Kidney (tissue), 14 donors: Measurements from ENCODE around the gene NSF. TPM values are rescaled to one million over a fixed set of nuclear protein-coding genes. Genes with fewer than 3 reads are reported as not detected.

Experiments
- DNase-seq, 5 donors: peaks; one replicate each; pipeline ENCODE4 v3.0.0-alpha.2; 2013 to 2020
- FAIRE-seq: peaks from 2 replicates; lab custom pipeline; 2012; peaks lifted over from hg19 to GRCh38; lab: Jason Lieb, UNC
- H3K27ac ChIP-seq, 2 donors: one replicate each; pipeline ENCODE4 v1.7.0; 2013; ENCODE audit warnings: low read depth in 2 of 2, low read length in 2 of 2, inconsistent platforms in 1 of 2
- H3K27me3 ChIP-seq: one replicate; pipeline ENCODE4 v1.7.1; 2013; ENCODE audit warnings: low read length, inconsistent platforms; ENCODE audit not compliant: control insufficient read depth, insufficient read depth
- H3K36me3 ChIP-seq, 3 donors: one replicate each; pipeline versions ENCODE4 v1.7.0 to v1.7.1; 2013; ENCODE audit warnings: low read length in 3 of 3, control low read depth in 1 of 3, inconsistent platforms in 1 of 3; ENCODE audit not compliant: insufficient read depth in 3 of 3, control insufficient read depth in 2 of 3
- H3K4me1 ChIP-seq, 3 donors: one replicate each; pipeline versions ENCODE4 v1.7.0 to v1.7.1; 2013; ENCODE audit warnings: low read length in 3 of 3, inconsistent platforms in 1 of 3, low read depth in 1 of 3; ENCODE audit not compliant: control insufficient read depth in 2 of 3, insufficient read depth in 2 of 3
- H3K4me3 ChIP-seq, 3 donors: one replicate each; pipeline versions ENCODE4 v1.7.0 to v1.8.1; 2013; ENCODE audit warnings: low read length in 3 of 3, control low read depth in 1 of 3, inconsistent platforms in 1 of 3
- H3K9ac ChIP-seq, 3 donors: one replicate each; pipeline versions ENCODE4 v1.7.0 to v1.7.1; 2013; ENCODE audit warnings: low read length in 3 of 3, control low read depth in 1 of 3, inconsistent platforms in 1 of 3
- H3K9me3 ChIP-seq, 3 donors: one replicate each; pipeline versions ENCODE4 v1.7.0 to v1.7.1; 2013; ENCODE audit warnings: low read length in 3 of 3, control low read depth in 1 of 3, inconsistent platforms in 1 of 3; ENCODE audit not compliant: control insufficient read depth in 2 of 3, insufficient read depth in 1 of 3
- intact Hi-C: fragments of 100-400 bp; cut with DNase I; formaldehyde crosslinking; loops from one replicate; pipeline ENCODE4 v1.11.1; 2022
- polyA plus RNA-seq: library from polyadenylated mRNA; stranded (reverse); fragments of 350-450 nt; fragmentation: Illumina TruSeq; extraction: RNeasy Lipid Tissue Mini Kit (QIAGEN cat#74804); gene quantifications from one replicate; pipeline ENCODE4 v1.2.3, GENCODE V29; 2014; ENCODE audit warnings: low read depth, low replicate concordance; ENCODE audit not compliant: insufficient read depth
- total RNA-seq: library from RNA; stranded (reverse); fragmentation: NEBNext Ultra II Directional; extraction: Animal tissue kit (Norgen Biotek cat#: 25700); gene quantifications from one replicate; pipeline ENCODE4 v1.2.1, GENCODE V29; 2021
- TF ChIP-seq, protein P1 (sequence below): IDR thresholded peaks from 3 replicates; pipeline ENCODE4 v1.5.1; 2012; ENCODE audit warnings: mild to moderate bottlenecking, moderate library complexity, borderline replicate concordance; ENCODE audit not compliant: insufficient read depth; ENCODE audit errors: extremely low read depth
- donor health status: control.
- donor health status: control.
- donor health status: control.
- donor health status: control.
- donor health status: control.
- donor health status: DM: yes; HTN: yes; CAD: no.
- donor health status: Normal renal cell carcinoma (clear cell type).

The NSF gene
- total and polyA plus RNA-seq, 2 donors from 2014 or later, result 14.2 to 52.4 TPM

GRCh38 chr17:46772475-46773220, 182.2 kb downstream of the NSF start:
- Histone ChIP-seq H3K27me3 (no peaks in the 10 kb centered on the region), H3K4me3 (peak overlapping the region in 2 of 3 donors; percentile 32 to 41), H3K9me3 (no peaks in the 10 kb centered on the region), H3K27ac (no peak overlapping the region), H3K9ac (no peak overlapping the region), H3K4me1 (peaks cover 0 to 11% (median 0%) of the 10 kb centered on the region in 3 donors), H3K36me3 (no peaks in the 10 kb centered on the region)
- peak in 2 of 5 donors; percentile 34 to 55 for DNase-seq
- intact Hi-C loops, result no loop called here
- no peak for FAIRE-seq
- TF ChIP-seq, protein P1, sequence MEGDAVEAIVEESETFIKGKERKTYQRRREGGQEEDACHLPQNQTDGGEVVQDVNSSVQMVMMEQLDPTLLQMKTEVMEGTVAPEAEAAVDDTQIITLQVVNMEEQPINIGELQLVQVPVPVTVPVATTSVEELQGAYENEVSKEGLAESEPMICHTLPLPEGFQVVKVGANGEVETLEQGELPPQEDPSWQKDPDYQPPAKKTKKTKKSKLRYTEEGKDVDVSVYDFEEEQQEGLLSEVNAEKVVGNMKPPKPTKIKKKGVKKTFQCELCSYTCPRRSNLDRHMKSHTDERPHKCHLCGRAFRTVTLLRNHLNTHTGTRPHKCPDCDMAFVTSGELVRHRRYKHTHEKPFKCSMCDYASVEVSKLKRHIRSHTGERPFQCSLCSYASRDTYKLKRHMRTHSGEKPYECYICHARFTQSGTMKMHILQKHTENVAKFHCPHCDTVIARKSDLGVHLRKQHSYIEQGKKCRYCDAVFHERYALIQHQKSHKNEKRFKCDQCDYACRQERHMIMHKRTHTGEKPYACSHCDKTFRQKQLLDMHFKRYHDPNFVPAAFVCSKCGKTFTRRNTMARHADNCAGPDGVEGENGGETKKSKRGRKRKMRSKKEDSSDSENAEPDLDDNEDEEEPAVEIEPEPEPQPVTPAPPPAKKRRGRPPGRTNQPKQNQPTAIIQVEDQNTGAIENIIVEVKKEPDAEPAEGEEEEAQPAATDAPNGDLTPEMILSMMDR, result no peak

GRCh38 chr17:46773221-46773605, 182.7 kb downstream of the NSF start:
- no peaks in the 10 kb centered on the region for H3K9me3 ChIP-seq
- H3K9ac ChIP-seq, result no peak overlapping the region
- intact Hi-C loops, result no loop called here
- H3K4me3 ChIP-seq, result no peak overlapping the region
- no peaks in the 10 kb centered on the region for H3K27me3 ChIP-seq
- H3K4me1 ChIP-seq, result peaks cover 0 to 11% (median 0%) of the 10 kb centered on the region in 3 donors
- no peak for DNase-seq
- H3K27ac ChIP-seq, result no peak overlapping the region
- TF ChIP-seq, protein P1, result no peak
- H3K36me3 ChIP-seq, result no peaks in the 10 kb centered on the region
- no peak for FAIRE-seq

GRCh38 chr17:46773676-46774075, 183.2 kb downstream of the NSF start:
- no peaks in the 10 kb centered on the region for H3K36me3 ChIP-seq
- TF ChIP-seq, protein P1, result no peak
- H3K27me3 ChIP-seq, result no peaks in the 10 kb centered on the region
- no peaks in the 10 kb centered on the region for H3K9me3 ChIP-seq
- FAIRE-seq (no peak), DNase-seq (no peak)
- no peak overlapping the region for H3K27ac ChIP-seq
- no peak overlapping the region for H3K4me3 ChIP-seq
- no peak overlapping the region for H3K9ac ChIP-seq
- H3K4me1 ChIP-seq, result peaks cover 0 to 11% (median 0%) of the 10 kb centered on the region in 3 donors
- intact Hi-C loops, result no loop called here
